Left lung (tissue), 10 donors: ENCODE results near the gene SLC35A1. TPM values are rescaled to one million over a fixed set of nuclear protein-coding genes. Genes with fewer than 3 reads are reported as not detected.
A peak's percentile ranks its signal among the peaks of the same experiment; 100 is the strongest.

Experiments
- ATAC-seq: fragments of 200-7000 bp; cut with Tn5 transposase; one replicate; pipeline ENCODE4 v1.9.1; 2020; ENCODE audit warnings: moderate library complexity
- DNase-seq, 4 donors: peaks; one replicate each; pipeline ENCODE4 v3.0.0-alpha.2; 2013 to 2020
- H3K27ac ChIP-seq, 2 donors: fragments of 200-600 bp; sonication (generic) in 1 of 2; one replicate each; pipeline versions ENCODE4 v1.5.0 to v1.8.0; 2020 to 2021
- H3K27me3 ChIP-seq, 2 donors: fragments of 200-600 bp; sonication (generic) in 1 of 2; one replicate each; pipeline versions ENCODE4 v1.5.0 to v1.8.0; 2020 to 2021
- H3K36me3 ChIP-seq, 2 donors: fragments of 200-600 bp; sonication (generic) in 1 of 2; one replicate each; pipeline versions ENCODE4 v1.5.0 to v1.8.0; 2020 to 2021
- H3K4me1 ChIP-seq, 2 donors: fragments of 200-600 bp; one replicate each; pipeline ENCODE4 v1.8.0; 2021
- H3K4me3 ChIP-seq, 2 donors: fragments of 200-600 bp; sonication (generic) in 1 of 2; one replicate each; pipeline versions ENCODE4 v1.5.0 to v1.8.0; 2020 to 2021; ENCODE audit warnings: mild to moderate bottlenecking in 1 of 2
- H3K9me3 ChIP-seq, 2 donors: fragments of 200-600 bp; sonication (generic) in 1 of 2; one replicate each; pipeline versions ENCODE4 v1.5.0 to v1.8.0; 2020 to 2021
- intact Hi-C, 2 donors: fragments of 100-400 bp; cut with DNase I; formaldehyde crosslinking; loops; one replicate each; pipeline versions ENCODE4 v1.11.2 to v1.14.2; 2022
- polyA plus RNA-seq, 6 donors: library from polyadenylated mRNA; unstranded; fragments of 120-200 nt; gene quantifications; one replicate each; pipeline ENCODE4 v1.2.1, GENCODE V29; 2013; ENCODE audit not compliant: insufficient read length in 6 of 6
- total RNA-seq, 2 donors: library from RNA; stranded (reverse); fragmentation: NEBNext Ultra II Directional; extraction: Animal tissue kit (Norgen Biotek cat#: 25700); gene quantifications; one replicate each; pipeline ENCODE4 v1.2.1, GENCODE V29; 2021
- TF ChIP-seq, protein P1 (sequence below), 2 donors: fragments of 200-600 bp; sonication (generic) in 1 of 2; IDR thresholded peaks; one replicate each; pipeline versions ENCODE4 v1.5.0 to v1.8.0; 2021; ENCODE audit warnings: antibody characterized with exemption in 2 of 2
- donor health status: DM: no; HTN: yes; CAD: no.
- donor health status: DM: no; HTN: no; CAD: no.

The SLC35A1 gene
- total and polyA plus RNA-seq, 8 donors = 32.0 to 64.1 (median 54.4) TPM

GRCh38 chr6:87473419-87473903 lies 687 bp downstream of the SLC35A1 start:
- peaks cover 0 to 23% of the 10 kb centered on the region in 2 donors for H3K4me1 ChIP-seq
- H3K27me3 ChIP-seq = no peaks in the 10 kb centered on the region
- no peaks in the 10 kb centered on the region for H3K9me3 ChIP-seq
- H3K4me3 ChIP-seq = peak overlapping the region; percentile 69 to 95
- H3K27ac ChIP-seq = peak overlapping the region; percentile 89 to 91
- DNase-seq = peak in 3 of 4 donors; percentile 22 to 53 (median 41)
- intact Hi-C loops = no loop called here
- TF ChIP-seq, protein P1, sequence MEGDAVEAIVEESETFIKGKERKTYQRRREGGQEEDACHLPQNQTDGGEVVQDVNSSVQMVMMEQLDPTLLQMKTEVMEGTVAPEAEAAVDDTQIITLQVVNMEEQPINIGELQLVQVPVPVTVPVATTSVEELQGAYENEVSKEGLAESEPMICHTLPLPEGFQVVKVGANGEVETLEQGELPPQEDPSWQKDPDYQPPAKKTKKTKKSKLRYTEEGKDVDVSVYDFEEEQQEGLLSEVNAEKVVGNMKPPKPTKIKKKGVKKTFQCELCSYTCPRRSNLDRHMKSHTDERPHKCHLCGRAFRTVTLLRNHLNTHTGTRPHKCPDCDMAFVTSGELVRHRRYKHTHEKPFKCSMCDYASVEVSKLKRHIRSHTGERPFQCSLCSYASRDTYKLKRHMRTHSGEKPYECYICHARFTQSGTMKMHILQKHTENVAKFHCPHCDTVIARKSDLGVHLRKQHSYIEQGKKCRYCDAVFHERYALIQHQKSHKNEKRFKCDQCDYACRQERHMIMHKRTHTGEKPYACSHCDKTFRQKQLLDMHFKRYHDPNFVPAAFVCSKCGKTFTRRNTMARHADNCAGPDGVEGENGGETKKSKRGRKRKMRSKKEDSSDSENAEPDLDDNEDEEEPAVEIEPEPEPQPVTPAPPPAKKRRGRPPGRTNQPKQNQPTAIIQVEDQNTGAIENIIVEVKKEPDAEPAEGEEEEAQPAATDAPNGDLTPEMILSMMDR (IDR thresholded peaks at IDR 0.05) = no peak
- H3K36me3 ChIP-seq = peaks cover 0 to 10% of the 10 kb centered on the region in 2 donors
- ATAC-seq = peak; percentile 72

DNA sequence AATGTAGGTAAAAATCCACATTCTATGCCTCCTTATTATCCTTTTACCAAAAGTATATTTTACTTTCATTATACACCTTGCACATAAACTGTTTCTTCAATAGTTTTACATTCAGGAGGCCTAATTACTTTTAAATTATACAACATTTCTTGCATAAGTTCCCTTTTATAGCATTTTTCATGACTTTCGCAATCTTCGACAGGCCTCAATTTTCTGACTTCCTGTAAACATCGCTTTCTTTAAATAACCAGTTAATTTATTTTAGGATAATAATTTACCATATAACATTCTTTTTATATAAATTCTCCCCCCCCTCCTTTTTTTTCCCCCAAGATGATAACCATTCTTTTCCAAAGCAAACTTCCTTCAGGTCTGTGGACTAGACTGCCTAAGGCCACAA lies 9.2 kb downstream of the SLC35A1 start:
- Histone ChIP-seq H3K9me3 (no peaks in the 10 kb centered on the region), H3K36me3 (peaks cover 0 to 15% of the 10 kb centered on the region in 2 donors), H3K27me3 (no peaks in the 10 kb centered on the region), H3K27ac (peak overlapping the region; percentile 36 to 75), H3K4me3 (no peak overlapping the region), H3K4me1 (peaks cover 0 to 29% of the 10 kb centered on the region in 2 donors)
- peak in 2 of 4 donors; percentile 18 to 21 for DNase-seq
- intact Hi-C loops = no loop called here
- ATAC-seq = no peak
- TF ChIP-seq, protein P1 (IDR thresholded peaks at IDR 0.05) = no peak

GRCh38 chr6:87482366-87482765 lies 9.6 kb downstream of the SLC35A1 start:
- ATAC-seq = peak; percentile 81
- TF ChIP-seq, protein P1 (IDR thresholded peaks at IDR 0.05) = no peak
- no peak overlapping the region for H3K4me3 ChIP-seq
- H3K4me1 ChIP-seq = peaks cover 0 to 29% of the 10 kb centered on the region in 2 donors
- intact Hi-C loops = no loop called here
- peak overlapping the region; percentile 36 to 75 for H3K27ac ChIP-seq
- H3K27me3 ChIP-seq = no peaks in the 10 kb centered on the region
- H3K9me3 ChIP-seq = no peaks in the 10 kb centered on the region
- peaks cover 0 to 15% of the 10 kb centered on the region in 2 donors for H3K36me3 ChIP-seq
- DNase-seq = peak in 1 of 4 donors; percentile 16

GRCh38 chr6:87483929-87484328 lies 11.2 kb downstream of the SLC35A1 start:
- no peak overlapping the region for H3K4me3 ChIP-seq
- peaks cover 0 to 29% of the 10 kb centered on the region in 2 donors for H3K4me1 ChIP-seq
- no peaks in the 10 kb centered on the region for H3K27me3 ChIP-seq
- no peak overlapping the region for H3K27ac ChIP-seq
- H3K9me3 ChIP-seq = no peaks in the 10 kb centered on the region
- H3K36me3 ChIP-seq = peaks cover 0 to under 1% of the 10 kb centered on the region in 2 donors
- DNase-seq = no peak
- TF ChIP-seq, protein P1 (IDR thresholded peaks at IDR 0.05) = no peak
- intact Hi-C loops = no loop called here
- ATAC-seq = no peak

DNA sequence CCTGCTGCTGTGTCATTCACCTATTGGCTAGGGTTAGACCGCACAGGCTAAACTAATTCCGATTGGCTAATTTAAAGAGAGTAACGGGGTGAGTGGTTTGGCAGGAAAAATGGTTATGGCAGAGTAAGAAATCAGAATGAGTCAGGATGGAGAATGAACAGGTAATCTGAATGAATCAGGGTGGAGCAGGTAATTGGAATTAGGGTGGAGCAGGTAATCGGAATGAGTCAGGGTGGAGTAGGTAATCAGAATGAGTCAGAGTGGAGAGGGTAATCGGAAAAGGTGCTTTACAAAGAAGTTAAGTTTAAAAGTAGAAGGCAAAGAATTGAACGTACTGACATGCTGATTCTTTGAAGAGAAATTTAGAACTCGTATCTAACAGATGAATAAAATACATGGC lies 11.7 kb downstream of the SLC35A1 start:
- H3K4me1 ChIP-seq = peaks cover 0 to 29% of the 10 kb centered on the region in 2 donors

More for the DNA sequence above, 11.7 kb downstream of the SLC35A1 start:
- no peak for ATAC-seq
- H3K36me3 ChIP-seq = no peaks in the 10 kb centered on the region
- no peak overlapping the region for H3K4me3 ChIP-seq
- no peak for DNase-seq
- TF ChIP-seq, protein P1 (IDR thresholded peaks at IDR 0.05) = no peak
- no peaks in the 10 kb centered on the region for H3K9me3 ChIP-seq
- H3K27me3 ChIP-seq = no peaks in the 10 kb centered on the region
- intact Hi-C loops = no loop called here
- H3K27ac ChIP-seq = no peak overlapping the region
